Osteoblast (primary cell): Measurements from ENCODE around the gene PCDHA7. TPM values are rescaled to one million over a fixed set of nuclear protein-coding genes. Genes with fewer than 3 reads are reported as not detected.
"Not testable (repeated sequence)": the region's sequence is repeated elsewhere in the genome, so short reads cannot be mapped to it uniquely, and the experiment has no call there.

Experiments
- DNase-seq: peaks from one replicate; pipeline ENCODE4 v3.0.0; 2011; ENCODE audit warnings: low spot score, mixed read lengths; ENCODE audit not compliant: insufficient read length; ENCODE audit errors: missing footprints
- H2AFZ ChIP-seq: 2 replicates; pipeline ENCODE4 v1.6.0; 2011; ENCODE audit warnings: mild to moderate bottlenecking, low read length
- H3K27ac ChIP-seq: 2 replicates; pipeline ENCODE4 v1.5.1; 2011; ENCODE audit warnings: mild to moderate bottlenecking, low read depth, low read length, moderate library complexity
- H3K27me3 ChIP-seq: 2 replicates; pipeline ENCODE4 v1.6.0; 2012; ENCODE audit warnings: mild to moderate bottlenecking, control low read depth, inconsistent platforms, low read length, moderate library complexity; ENCODE audit not compliant: insufficient read depth
- H3K36me3 ChIP-seq: 2 replicates; pipeline ENCODE4 v1.5.1; 2011; ENCODE audit warnings: mild to moderate bottlenecking, low read length, control low read depth, moderate library complexity; ENCODE audit not compliant: insufficient read depth
- H3K4me1 ChIP-seq: 2 replicates; pipeline ENCODE4 v1.5.1; 2011; ENCODE audit warnings: mild to moderate bottlenecking, low read length, control low read depth, moderate library complexity; ENCODE audit not compliant: insufficient read depth
- H3K4me2 ChIP-seq: 2 replicates; pipeline ENCODE4 v1.6.0; 2011; ENCODE audit warnings: mild to moderate bottlenecking, low read length; ENCODE audit not compliant: insufficient read depth
- H3K4me3 ChIP-seq: fragments of 200-600 bp; sonication (generic); 3 replicates; pipeline ENCODE4 v1.5.1; 2012; ENCODE audit warnings: mild to moderate bottlenecking, low read length, inconsistent platforms; ENCODE audit not compliant: insufficient read depth
- H3K79me2 ChIP-seq: 2 replicates; pipeline ENCODE4 v1.6.0; 2012; ENCODE audit warnings: mild to moderate bottlenecking, low read length, control low read depth, inconsistent platforms; ENCODE audit not compliant: insufficient read depth
- H3K9me3 ChIP-seq: 2 replicates; pipeline ENCODE4 v1.5.1; 2011; ENCODE audit warnings: low read depth, low read length, control low read depth
- H4K20me1 ChIP-seq: 2 replicates; pipeline ENCODE4 v1.6.0; 2012; ENCODE audit warnings: mild to moderate bottlenecking, low read length, control low read depth; ENCODE audit not compliant: insufficient read depth
- CTCF ChIP-seq: IDR thresholded peaks from 2 replicates; pipeline ENCODE4 v1.5.1; 2011; ENCODE audit warnings: mild to moderate bottlenecking, low read depth, low read length, moderate library complexity; ENCODE audit errors: extremely low read depth
- total RNA-seq: library from RNA; depleted of rRNA; stranded (reverse); fragments of >200 nt; gene quantifications from 2 replicates; pipeline ENCODE4 v1.2.3, GENCODE V29; 2012

The PCDHA7 gene
- total RNA-seq, 1 donor, result 0.72 TPM

GRCh38 chr5:140849831-140850634, 16.0 kb downstream of the PCDHA7 start:
- not testable (repeated sequence) for H3K36me3 ChIP-seq, H3K9me3 ChIP-seq, H4K20me1 ChIP-seq, H2AFZ ChIP-seq, H3K4me3 ChIP-seq, H3K4me2 ChIP-seq, H3K79me2 ChIP-seq, H3K27ac ChIP-seq, H3K4me1 ChIP-seq, H3K27me3 ChIP-seq, DNase-seq

- Histone ChIP-seq H3K9me3 (no peaks in the 10 kb centered on the region), H3K27me3 (no peaks in the 10 kb centered on the region), H3K4me3 (no peak within 1 kb of the TSS), H3K4me2 (no peak within 1 kb of the TSS), H2AFZ (no peak within 1 kb of the TSS), H3K4me1 (no peaks in the 10 kb centered on the region), H3K36me3 (no peaks in the 10 kb centered on the region), H3K79me2 (no peaks in the 10 kb centered on the region), H4K20me1 (no peaks in the 10 kb centered on the region), H3K27ac (no peak within 1 kb of the TSS)
- peak; percentile 5 for TF ChIP-seq CTCF
- no peak for DNase-seq
These were observed 22.0 kb downstream of the PCDHA7 start, which contains the start of gene PCDHA10 for GRCh38 chr5:140855772-140856674. PCDHA10 (plus strand) TSS chr5:140855897; CDS start chr5:140856049, 152 bp downstream.

GRCh38 chr5:140857177-140857986, 23.3 kb downstream of the PCDHA7 start:
- Histone ChIP-seq H3K4me1 (no peaks in the 10 kb centered on the region), H3K27me3 (no peaks in the 10 kb centered on the region), H3K27ac (no peak overlapping the region), H3K4me3 (no peak overlapping the region), H4K20me1 (no peaks in the 10 kb centered on the region), H3K79me2 (no peaks in the 10 kb centered on the region), H3K4me2 (no peak overlapping the region), H2AFZ (no peak overlapping the region), H3K9me3 (no peaks in the 10 kb centered on the region), H3K36me3 (no peaks in the 10 kb centered on the region)
- TF ChIP-seq CTCF, result no peak
- DNase-seq, result no peak

- TF ChIP-seq CTCF, result no peak
- no peaks in the 10 kb centered on the region for H3K79me2 ChIP-seq
- no peaks in the 10 kb centered on the region for H3K27me3 ChIP-seq
- H4K20me1 ChIP-seq, result no peaks in the 10 kb centered on the region
- no peaks in the 10 kb centered on the region for H3K36me3 ChIP-seq
- no peak overlapping the region for H3K4me3 ChIP-seq
- no peak overlapping the region for H2AFZ ChIP-seq
- H3K27ac ChIP-seq, result no peak overlapping the region
- H3K9me3 ChIP-seq, result no peaks in the 10 kb centered on the region
- DNase-seq, result no peak
- no peaks in the 10 kb centered on the region for H3K4me1 ChIP-seq
- no peak overlapping the region for H3K4me2 ChIP-seq
These were observed 23.8 kb downstream of the PCDHA7 start for GRCh38 chr5:140857987-140858240.
